Liver (tissue), 3 donors: ENCODE results near the gene KCNN3.
"Not testable (repeated sequence)": the region's sequence is repeated elsewhere in the genome, so short reads cannot be mapped to it uniquely, and the experiment has no call there.

Source experiments
- ATF3 ChIP-seq: IDR thresholded peaks from 2 replicates; pipeline ENCODE4 v1.6.1; 2016; ENCODE audit warnings: antibody characterized with exemption
- CTCF ChIP-seq: fragments of 150-350 bp; IDR thresholded peaks from 2 replicates; pipeline ENCODE4 v1.5.1; 2017; ENCODE audit warnings: improper control_type of control experiment, low read depth, low read length; ENCODE audit not compliant: missing input control
- GABPA ChIP-seq, 2 donors: IDR thresholded peaks in 1 of 2; conservative IDR thresholded peaks in 1 of 2; 2 replicates each; pipeline ENCODE4 v1.6.1; 2016; ENCODE audit warnings: antibody characterized with exemption in 2 of 2, mild to moderate bottlenecking in 1 of 2, moderate library complexity in 1 of 2
- YY1 ChIP-seq: IDR thresholded peaks from 2 replicates; pipeline ENCODE4 v1.6.1; 2016; ENCODE audit warnings: antibody characterized with exemption, mild to moderate bottlenecking
- donor health status: healthy.
- donor health status: healthy.

GRCh38 chr1:154676847-154677246 is 193.2 kb downstream of the KCNN3 start:
- TF ChIP-seq CTCF; ATF3; YY1; GABPA (IDR thresholded peaks at IDR 0.05 in 1 of 2, conservative IDR thresholded peaks at IDR 0.05 in 1 of 2): not testable (repeated sequence)
